ENCODE data around the gene ZFHX3.
A peak's percentile ranks its signal among the peaks of the same experiment; 100 is the strongest.

ZFHX3 gene

DNA sequence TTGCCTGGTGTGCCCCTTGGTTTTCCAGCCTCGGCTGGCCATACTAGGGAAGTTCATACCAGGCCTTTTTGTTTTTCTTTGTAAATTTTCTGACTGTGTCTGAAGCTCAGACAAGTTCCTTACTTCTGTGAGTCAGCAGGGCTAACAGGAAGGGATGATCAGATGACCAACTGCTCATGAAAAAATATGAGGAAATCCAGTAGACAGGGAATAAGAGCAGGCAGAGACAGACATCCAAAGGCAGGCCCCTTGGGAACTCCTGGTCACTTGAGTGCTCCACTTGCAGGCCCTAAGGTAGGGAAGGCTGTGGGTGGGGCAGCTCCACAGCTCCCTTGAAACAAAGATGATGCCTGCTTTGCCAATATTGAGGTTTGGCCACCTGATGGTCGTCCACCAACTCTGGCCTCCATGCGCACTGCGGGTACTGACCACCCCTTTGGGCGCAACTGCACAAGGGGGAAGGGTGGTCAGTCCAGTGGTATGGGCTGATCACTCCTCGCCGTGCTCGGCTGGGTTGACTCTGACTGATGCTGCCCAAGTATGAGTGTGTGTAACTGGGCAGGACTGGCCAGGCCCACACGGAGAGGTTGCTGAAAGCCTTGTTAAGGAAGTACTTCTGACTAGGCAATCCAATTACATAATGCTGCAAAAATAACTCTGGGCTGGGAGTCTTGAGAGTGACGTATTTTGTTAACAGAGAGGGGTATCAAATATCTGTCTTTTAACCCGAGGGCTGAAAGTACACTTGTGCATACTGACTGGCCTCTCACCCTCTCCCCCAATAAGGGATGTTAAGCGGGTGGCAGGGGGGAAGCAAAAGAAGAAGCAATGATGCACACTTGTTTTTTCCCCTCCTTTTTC lies 20.8 kb upstream of the ZFHX3 start:
- DNase-seq: peak; percentile 19

- DNase-seq: no peak
Measured at GRCh38 chr16:73067671-73068540, 20.0 kb upstream of the ZFHX3 start.

DNA sequence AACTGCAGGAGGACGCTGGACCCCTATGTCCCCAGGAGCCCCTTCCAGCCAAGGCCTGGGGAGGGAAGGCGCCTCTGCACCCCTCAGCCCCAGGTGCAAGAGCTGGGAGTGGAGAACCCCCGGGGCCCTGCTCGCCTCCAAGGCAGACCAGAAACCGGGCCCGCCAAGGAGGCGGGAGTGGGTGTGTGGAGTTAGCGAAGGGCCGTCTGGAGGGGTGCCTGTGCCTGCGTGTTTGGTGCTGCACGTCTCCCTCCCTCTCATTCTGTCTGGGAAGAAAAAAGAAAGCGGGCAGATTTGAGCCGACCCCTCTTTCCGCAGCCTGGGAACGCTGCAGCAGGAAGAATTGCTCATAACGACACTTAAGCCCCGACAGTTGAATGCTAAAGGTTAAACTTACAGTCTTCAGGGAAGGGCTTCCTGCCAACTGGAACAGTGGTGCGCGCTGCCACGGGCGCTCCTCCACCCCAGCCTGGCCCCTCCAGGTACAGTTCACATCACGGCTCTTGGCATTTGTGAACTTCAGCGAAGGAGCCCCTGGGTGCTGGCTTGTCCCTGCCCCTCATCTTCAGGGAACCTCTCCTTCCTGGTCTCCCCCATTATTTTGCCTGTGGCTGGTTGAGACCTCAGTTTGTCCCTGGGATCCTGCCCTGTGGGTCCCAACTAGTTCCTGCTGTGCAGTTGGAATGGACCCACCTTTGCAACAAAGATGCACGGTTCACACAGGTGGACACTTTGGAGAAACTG lies 19.2 kb upstream of the ZFHX3 start:
- DNase-seq: no peak

DNA sequence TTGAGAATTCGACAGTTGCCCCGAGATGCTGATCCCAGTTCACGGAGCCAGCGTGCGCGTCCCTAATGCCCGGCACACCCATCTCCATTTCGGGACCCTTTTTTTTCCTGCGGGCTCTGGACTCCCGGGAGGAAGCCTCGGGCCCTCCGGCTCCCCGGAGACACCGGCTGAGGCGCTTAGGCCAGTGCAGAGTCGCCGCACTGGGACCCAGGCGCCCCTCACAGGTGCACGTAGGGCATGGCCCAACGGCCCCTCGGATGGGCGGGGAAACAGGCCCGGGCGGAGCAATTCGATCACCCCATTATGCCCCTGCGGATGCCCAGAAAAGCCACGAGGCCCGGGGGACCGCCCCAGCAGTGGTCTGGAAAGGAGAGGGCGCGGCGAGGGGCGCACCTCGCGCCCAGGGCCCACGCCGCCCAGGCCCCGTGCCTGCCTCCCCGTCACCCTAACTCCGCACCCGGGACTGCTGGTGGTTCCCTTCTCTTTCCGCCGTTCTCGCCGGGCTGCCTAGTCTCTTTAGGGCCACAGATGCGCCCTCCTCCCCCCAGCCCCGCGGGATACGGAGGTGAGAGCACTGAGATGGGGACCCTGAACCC lies 18.5 kb upstream of the ZFHX3 start:
- no peak for DNase-seq

DNA sequence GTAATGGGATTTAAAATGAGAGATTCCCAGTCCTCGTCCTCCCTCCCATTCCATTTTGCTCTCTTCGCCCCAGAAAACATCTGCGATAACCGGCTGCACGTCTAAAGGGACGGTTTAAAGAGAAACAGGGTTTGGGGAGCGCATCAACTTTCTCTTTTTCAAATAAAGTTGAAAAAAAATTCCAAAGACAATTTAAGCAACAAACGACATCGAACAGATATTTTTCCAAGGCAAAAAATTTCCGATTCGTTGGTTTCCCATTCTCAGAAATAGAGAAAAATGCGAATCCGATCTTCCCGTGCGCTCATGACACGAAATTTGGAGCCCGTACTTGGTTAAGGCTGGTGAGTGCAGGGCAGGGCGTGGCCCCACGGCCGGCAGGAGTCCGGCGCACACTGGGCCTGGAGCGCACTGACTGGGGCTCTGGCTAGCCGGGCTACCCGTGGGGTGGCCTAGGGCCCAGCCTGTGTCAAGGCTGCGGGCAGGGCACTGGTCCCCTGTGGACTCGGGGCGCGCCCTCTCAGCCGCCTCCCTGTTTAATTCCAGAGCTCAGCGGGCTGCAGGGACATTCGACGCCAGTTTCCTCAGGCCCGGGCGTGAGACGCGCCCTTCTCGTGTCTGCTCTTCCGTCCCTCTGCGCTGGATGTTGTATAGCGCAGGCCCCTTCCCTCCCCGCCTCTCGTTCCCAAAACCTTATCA lies 17.9 kb upstream of the ZFHX3 start:
- DNase-seq: no peak

DNA sequence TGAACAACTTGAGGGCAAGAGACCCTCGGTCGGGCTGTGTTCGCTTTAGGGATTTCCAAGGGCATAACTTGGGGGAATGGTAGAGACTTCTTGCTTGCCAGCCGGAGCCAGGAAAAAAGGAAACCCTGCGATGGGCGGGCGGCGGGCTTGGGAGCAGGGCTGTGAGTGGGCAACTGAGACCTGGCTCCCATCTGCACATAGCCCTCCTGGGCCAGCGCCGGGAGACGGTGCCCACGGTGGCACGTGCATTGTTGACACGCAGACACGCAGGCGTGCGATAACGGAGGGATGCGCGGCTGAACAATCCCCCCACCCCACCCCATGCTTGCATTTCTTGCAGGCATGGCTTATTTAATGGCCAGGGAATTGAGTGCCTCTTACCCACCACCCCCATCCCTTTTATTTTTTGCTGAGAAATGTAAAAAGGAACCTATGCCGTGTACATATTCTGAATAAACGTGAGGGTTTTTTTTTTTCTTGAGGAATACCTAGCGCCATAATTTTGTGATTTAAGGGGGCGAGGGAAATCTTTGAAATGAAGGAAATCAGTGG lies 17.1 kb upstream of the ZFHX3 start:
- no peak for DNase-seq

DNA sequence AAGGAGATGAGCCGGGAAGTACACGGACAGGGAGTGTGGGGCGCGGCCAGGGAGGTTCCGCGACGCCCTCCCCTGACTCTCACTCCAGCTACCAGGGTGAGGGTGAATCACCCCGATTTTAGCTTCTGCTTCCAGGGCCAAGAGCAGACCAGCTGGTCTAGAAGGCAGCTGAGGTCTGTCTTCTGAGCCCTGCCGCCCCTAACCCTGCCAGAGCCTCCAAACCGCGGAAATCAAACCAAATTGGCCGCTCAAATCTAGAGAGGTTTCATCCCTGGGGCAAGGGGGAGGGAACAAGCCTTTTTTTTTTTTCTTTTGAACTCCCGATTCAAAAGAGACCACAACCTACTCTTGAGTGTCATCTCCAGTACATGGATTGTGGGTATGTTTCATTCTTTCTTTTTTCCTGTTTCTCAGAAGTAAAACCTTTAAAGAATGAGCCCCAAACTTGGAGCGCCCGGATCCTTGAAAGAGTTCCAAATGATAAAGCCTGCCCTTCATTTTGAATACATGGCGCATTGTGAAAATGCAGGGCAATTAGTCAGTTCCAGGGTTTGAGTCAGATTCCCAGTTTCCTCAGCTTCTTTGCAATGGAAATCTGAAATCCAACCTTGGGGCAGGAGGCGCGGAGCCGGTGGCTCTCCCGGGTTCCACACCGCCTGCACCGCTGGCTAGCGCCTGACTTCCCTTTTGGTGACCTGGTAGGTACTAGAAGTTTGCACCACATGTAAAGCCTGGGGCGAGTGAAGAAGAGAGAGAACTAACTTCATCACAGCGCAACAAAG lies 16.5 kb upstream of the ZFHX3 start:
- no peak for DNase-seq

DNA sequence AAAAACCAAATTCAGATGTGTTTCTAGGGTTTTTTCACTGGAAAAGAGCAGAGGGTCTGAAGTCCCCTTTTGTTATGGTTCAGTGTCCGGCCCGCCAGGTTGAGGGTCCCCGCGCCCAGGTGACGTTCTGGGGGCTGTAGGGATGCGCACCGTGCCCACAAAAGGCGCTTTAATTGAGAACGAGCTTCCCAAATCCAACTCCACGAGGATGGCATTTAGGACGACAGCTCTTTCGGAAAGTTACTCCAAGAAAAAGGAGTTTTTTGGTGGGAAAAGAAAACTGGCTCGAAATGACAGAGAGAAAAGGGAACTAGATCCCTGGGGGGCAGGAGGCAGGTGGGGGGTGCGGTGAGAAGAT lies 15.9 kb upstream of the ZFHX3 start:
- DNase-seq: no peak

DNA sequence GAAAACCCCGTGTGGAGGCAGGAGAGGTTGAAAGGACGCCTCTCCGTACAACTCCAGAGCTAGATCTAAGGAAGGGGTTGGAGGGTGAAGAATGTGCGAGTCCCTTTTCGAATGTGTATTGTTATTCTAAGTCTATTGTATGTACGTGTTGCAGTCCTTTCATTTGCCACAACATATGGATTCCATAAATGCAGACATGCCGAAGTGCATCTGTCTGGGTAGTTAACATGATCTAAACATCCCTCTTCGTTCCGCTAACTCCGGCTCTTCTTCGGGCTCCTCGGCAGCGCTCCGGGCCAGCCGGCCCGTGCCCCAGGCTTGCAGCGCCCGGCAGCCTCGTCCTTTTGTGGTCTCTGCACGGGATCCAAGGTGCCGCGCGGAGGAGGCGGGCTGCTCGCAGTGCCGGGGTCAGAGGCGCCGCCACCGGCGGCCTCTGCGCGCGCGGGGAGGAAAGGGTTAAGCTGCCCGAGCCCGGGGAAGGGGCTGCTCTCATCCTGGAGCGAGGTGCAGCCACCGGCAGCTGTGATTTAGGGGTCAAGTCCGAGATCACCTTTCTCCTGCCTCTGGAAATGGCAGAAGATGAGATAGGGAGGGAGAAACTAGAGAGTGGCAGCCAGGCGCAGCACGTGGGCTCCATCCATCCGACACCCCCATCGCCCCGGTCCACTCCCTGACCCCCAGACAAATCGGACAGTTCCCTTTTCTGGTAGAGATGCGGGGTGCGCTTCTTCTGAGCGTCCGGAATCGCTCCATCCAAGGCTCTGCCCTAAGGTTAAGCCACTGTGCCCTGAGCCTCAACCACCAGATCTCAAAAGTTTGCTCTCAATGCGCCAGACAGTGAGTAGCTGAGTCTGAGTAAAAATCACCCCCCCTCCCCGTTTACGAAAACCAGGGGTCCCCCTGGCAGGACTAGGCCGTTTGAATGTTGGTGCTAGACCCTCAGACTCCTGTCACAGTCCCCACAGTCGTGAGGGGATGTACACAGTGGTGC lies 15.1 kb upstream of the ZFHX3 start:
- no peak for DNase-seq

DNA sequence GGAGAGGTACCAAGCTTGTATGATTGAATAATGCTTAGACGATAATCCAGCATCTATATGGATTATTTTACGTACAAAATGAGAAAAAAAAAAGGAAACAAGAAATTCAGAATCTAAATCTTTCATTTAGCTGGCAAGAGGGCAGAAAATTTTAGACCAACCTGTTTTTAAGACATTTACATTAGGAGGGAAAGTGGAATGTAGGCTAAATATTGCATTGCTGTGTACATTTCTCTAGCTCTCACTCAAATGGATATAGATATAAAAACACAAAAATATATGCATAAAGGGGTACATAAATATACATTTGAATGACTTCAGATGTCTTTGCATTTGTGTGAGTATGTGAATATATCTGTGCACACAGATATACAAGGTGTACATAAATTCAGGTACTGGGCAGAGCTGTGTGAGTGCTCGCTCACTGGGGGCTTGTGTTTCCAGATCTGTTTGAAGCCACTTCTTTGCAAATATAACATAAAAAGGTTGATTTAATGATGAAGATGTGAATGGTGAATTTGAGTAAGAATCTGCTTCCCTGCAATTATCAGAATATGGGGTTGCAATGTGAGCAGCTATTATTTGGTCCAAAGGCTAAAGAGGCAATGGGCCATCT lies 14.2 kb upstream of the ZFHX3 start:
- no peak for DNase-seq

- DNase-seq: no peak
Measured at GRCh38 chr16:73060892-73061490, 13.1 kb upstream of the ZFHX3 start.

GRCh38 chr16:73059779-73060615 lies 12.1 kb upstream of the ZFHX3 start:
- DNase-seq: no peak

- DNase-seq: peak; percentile 84
Measured at GRCh38 chr16:73058616-73059409, 10.9 kb upstream of the ZFHX3 start.

GRCh38 chr16:73058221-73058615 lies 10.3 kb upstream of the ZFHX3 start:
- peak; percentile 59 for DNase-seq

DNA sequence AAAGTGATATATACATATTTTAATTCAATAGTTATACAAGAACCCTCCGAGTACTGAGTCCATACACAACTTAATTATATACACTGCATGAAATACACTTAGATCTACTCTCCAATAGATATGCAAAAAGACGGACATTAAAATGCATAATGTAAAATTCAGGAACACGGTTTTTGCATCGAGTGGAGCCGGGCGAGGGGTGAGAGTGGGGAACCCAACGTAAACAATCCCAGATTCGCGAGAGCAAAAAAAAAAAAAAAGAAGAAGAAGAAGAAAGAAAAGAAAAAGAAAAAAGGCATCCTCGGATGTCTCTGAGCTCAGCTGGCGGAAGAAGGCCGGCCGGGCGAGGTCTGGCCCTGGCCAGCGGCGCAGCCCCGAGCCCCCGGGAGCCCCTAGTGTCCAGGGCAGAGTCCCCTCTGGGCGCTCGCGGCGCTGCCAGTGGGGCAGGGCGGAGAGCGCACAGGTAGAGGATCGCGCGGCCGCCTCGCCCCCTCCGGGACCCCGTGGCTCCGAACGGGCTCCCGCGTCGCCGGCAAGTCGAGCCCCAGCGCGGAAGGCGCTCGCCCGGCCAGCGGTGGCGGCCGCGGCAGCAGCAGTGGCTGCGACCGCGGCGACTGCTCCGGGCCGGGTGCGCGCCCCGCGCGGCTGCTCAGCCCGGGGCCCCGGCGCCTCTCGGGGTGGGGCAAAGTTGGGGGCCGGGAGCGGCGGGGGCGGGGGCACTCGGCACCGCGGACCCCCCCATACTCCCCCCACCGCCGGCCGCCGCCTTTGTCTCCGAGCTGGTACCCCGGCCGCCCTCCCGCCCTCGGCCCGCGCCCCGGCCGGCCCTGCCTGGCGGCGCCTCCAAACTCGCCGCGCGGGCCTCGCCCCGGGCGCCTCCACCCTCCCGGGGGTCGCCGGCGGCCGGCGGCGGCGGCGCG lies 9.6 kb upstream of the ZFHX3 start:
- peak; percentile 54 for DNase-seq

DNA sequence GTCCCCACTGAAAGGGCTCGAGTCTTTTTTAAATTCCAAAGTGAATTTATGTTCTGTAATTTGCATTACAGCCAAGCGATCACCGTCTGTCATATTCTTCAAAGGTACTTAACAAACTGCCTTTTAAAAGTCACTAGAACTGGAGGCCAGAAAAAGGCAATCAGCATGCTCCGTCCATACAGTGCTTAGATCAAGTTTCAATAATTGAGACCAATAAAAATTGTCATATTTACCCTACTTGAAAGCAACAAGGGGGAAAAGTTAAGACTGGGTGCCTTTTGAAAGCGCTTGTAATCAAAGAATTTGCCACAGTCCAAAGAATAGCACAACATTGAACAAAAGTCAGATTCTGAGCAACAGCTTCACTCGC lies 9.0 kb upstream of the ZFHX3 start:
- peak; percentile 47 for DNase-seq

All from NCI-H69 (cell line).